Gastroesophageal sphincter (tissue), 4 donors: ENCODE results near the gene L3MBTL3. TPM values are rescaled to one million over a fixed set of nuclear protein-coding genes. Genes with fewer than 3 reads are reported as not detected.

ENCODE experiments used
- ATAC-seq: fragments of 150-250 bp; one replicate; pipeline ENCODE4 v1.9.1; 2016; ENCODE audit warnings: mild to moderate bottlenecking, moderate library complexity
- H3K27ac ChIP-seq, 4 donors: fragments of 200-600 bp; sonication (generic) in 3 of 4; 1 replicate in 3 of 4; 2 replicates in 1 of 4; pipeline ENCODE4 v1.5.1; 2016 to 2019
- H3K27me3 ChIP-seq: fragments of 200-600 bp; sonication (generic); one replicate; pipeline ENCODE4 v1.5.1; 2019
- H3K36me3 ChIP-seq, 2 donors: fragments of 200-600 bp; sonication (generic); one replicate each; pipeline ENCODE4 v1.5.1; 2019; ENCODE audit warnings: control low read depth in 1 of 2
- H3K4me1 ChIP-seq, 3 donors: fragments of 200-600 bp; sonication (generic); 1 replicate in 2 of 3; 2 replicates in 1 of 3; pipeline ENCODE4 v1.5.1; 2016 to 2019; ENCODE audit warnings: control low read depth in 2 of 3
- H3K4me3 ChIP-seq, 2 donors: fragments of 200-600 bp; sonication (generic); one replicate each; pipeline ENCODE4 v1.5.1; 2019; ENCODE audit warnings: mild to moderate bottlenecking in 1 of 2, moderate library complexity in 1 of 2
- H3K9me3 ChIP-seq, 3 donors: fragments of 200-600 bp; sonication (generic); one replicate each; pipeline ENCODE4 v1.5.1; 2017 to 2019; ENCODE audit warnings: control low read depth in 2 of 3
- EP300 ChIP-seq: sonication (generic); formaldehyde crosslinking; IDR thresholded peaks from one replicate; pipeline ENCODE4 v1.6.1; 2017; ENCODE audit warnings: antibody characterized with exemption, mild to moderate bottlenecking
- POLR2A ChIP-seq, 2 donors: fragments of 450-650 bp; IDR thresholded peaks; one replicate each; pipeline ENCODE4 v1.6.1; 2017; ENCODE audit warnings: antibody characterized with exemption in 2 of 2, mild to moderate bottlenecking in 2 of 2, moderate library complexity in 1 of 2
- POLR2AphosphoS5 ChIP-seq: sonication (generic); formaldehyde crosslinking; IDR thresholded peaks from one replicate; pipeline ENCODE4 v1.6.1; 2017; ENCODE audit warnings: antibody characterized with exemption
- WGBS, 2 donors: methylation state at CpG; one replicate each; pipeline ENCODE4 v1.1.5; 2018; ENCODE audit warnings: low coverage in 1 of 2; 5-methylcytosine and 5-hydroxymethylcytosine counted together
- total RNA-seq, 4 donors: library from RNA; depleted of rRNA; stranded (reverse); fragments of >200 nt; gene quantifications; one replicate each; pipeline ENCODE4 v1.1.0, GENCODE V29; 2016
- TF ChIP-seq, protein P1 (sequence below), 4 experiments: fragments of 200-600 bp in 2 of 4; fragments of 450-650 bp in 2 of 4; sonication (generic) in 1 of 4; IDR thresholded peaks; one replicate each; pipeline ENCODE4 v1.5.1; 2017 to 2019; ENCODE audit warnings: antibody characterized with exemption in 4 of 4, mild to moderate bottlenecking in 2 of 4, moderate library complexity in 2 of 4

The L3MBTL3 gene
- total RNA-seq, 4 donors from 2014 or later, result 3.6 to 6.3 (median 4.8) TPM

DNA sequence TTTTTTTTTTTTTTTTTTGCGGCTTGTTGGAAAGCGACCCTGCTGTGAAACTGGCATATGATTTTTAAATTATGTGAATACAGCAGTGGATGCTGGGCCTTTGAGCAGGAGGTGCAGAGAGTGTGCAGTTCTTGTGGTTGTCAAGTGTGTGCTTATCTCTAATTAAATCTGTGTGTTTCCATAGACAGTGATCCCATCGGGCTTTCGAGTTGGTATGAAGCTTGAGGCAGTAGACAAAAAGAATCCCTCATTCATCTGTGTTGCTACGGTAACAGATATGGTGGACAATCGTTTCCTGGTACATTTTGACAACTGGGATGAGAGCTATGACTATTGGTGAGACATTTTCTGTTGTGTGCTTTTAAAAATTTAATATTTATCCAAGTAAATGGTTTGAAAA, 52.4 kb downstream of the L3MBTL3 start:
- no peaks in the 10 kb centered on the region for H3K9me3 ChIP-seq
- no peak overlapping the region for H3K4me3 ChIP-seq
- H3K27me3 ChIP-seq, result no peaks in the 10 kb centered on the region
- H3K4me1 ChIP-seq, result peaks cover 0 to 7% (median 0%) of the 10 kb centered on the region in 3 donors
- WGBS, 2 donors, result 76% methylated on average over 4 to 6 of the region's 6 CpGs
- no peak for ATAC-seq
- TF ChIP-seq, protein P1, sequence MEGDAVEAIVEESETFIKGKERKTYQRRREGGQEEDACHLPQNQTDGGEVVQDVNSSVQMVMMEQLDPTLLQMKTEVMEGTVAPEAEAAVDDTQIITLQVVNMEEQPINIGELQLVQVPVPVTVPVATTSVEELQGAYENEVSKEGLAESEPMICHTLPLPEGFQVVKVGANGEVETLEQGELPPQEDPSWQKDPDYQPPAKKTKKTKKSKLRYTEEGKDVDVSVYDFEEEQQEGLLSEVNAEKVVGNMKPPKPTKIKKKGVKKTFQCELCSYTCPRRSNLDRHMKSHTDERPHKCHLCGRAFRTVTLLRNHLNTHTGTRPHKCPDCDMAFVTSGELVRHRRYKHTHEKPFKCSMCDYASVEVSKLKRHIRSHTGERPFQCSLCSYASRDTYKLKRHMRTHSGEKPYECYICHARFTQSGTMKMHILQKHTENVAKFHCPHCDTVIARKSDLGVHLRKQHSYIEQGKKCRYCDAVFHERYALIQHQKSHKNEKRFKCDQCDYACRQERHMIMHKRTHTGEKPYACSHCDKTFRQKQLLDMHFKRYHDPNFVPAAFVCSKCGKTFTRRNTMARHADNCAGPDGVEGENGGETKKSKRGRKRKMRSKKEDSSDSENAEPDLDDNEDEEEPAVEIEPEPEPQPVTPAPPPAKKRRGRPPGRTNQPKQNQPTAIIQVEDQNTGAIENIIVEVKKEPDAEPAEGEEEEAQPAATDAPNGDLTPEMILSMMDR (IDR thresholded peaks at IDR 0.05), result no peak
- TF ChIP-seq POLR2AphosphoS5 (no peak), EP300 (no peak), POLR2A (IDR thresholded peaks at IDR 0.05) (no peak)
- H3K36me3 ChIP-seq, result peaks cover 0 to 6% of the 10 kb centered on the region in 2 donors
- H3K27ac ChIP-seq, result no peak overlapping the region

DNA sequence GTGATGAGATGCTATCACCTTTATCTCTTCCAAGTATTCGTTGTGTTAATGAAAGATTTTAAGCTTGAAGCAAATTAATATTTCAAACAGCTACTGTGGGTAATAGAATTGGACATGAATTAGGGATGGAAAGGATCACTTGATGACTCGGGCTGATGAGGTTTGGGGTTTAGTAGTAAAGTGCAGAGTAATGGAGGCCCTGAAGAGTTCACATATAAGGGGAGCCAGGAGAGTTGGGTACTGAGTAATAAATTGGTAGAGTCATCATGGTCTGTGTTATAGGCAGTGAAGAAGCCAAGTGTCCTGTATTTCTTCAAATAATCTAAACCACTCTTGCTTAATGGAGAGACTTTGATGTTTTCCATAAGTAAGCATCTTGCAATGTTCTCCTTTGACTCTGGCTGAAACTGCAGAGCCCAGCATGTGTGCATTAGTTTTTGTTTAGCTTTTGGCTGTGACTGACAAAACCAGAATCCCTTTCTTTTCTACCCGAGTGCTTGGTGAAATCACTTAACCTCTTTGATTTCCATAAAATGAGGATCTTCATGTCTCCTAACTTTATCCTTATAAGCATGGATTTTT, 57.6 kb downstream of the L3MBTL3 start:
- H3K27ac ChIP-seq, result no peak overlapping the region
- H3K4me1 ChIP-seq, result no peaks in the 10 kb centered on the region
- TF ChIP-seq POLR2A (IDR thresholded peaks at IDR 0.05) (no peak), EP300 (no peak), POLR2AphosphoS5 (no peak)
- TF ChIP-seq, protein P1 (IDR thresholded peaks at IDR 0.05), result no peak
- no peaks in the 10 kb centered on the region for H3K27me3 ChIP-seq
- WGBS, 2 donors, result 59 to 71% methylated on average over 2 to 3 of the region's 3 CpGs
- H3K36me3 ChIP-seq, result peaks cover 0 to 16% of the 10 kb centered on the region in 2 donors
- H3K4me3 ChIP-seq, result no peak overlapping the region
- no peak for ATAC-seq
- no peaks in the 10 kb centered on the region for H3K9me3 ChIP-seq

DNA sequence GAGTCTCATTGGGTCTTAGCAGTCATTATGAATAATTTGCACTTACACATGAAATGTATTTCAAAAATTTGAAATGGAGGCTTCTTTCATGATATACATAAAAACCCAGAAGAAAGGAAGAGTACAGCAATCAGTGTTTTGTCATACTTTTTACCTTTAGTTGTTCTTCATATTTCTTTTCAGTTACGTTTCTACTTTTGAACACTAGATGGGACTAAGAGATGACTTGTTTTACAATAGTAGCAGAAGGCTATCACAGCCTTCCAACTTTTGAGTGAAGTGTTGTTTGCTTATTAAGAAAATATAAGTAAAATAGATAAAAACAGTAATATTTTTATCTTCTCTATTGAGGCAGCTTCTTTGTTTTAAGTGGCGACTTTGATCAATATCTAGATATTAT, 58.1 kb downstream of the L3MBTL3 start:
- H3K27me3 ChIP-seq, result no peaks in the 10 kb centered on the region
- H3K9me3 ChIP-seq, result no peaks in the 10 kb centered on the region
- no peak for TF ChIP-seq EP300
- TF ChIP-seq POLR2AphosphoS5, result no peak
- TF ChIP-seq POLR2A (IDR thresholded peaks at IDR 0.05), result no peak
- TF ChIP-seq, protein P1 (IDR thresholded peaks at IDR 0.05), result no peak
- no peak for ATAC-seq
- peaks cover 0 to 16% of the 10 kb centered on the region in 2 donors for H3K36me3 ChIP-seq
- H3K4me1 ChIP-seq, result no peaks in the 10 kb centered on the region
- H3K4me3 ChIP-seq, result no peak overlapping the region
- H3K27ac ChIP-seq, result no peak overlapping the region
- WGBS, 2 donors, result 63 to 78% methylated on average over 2 of the region's 2 CpGs

DNA sequence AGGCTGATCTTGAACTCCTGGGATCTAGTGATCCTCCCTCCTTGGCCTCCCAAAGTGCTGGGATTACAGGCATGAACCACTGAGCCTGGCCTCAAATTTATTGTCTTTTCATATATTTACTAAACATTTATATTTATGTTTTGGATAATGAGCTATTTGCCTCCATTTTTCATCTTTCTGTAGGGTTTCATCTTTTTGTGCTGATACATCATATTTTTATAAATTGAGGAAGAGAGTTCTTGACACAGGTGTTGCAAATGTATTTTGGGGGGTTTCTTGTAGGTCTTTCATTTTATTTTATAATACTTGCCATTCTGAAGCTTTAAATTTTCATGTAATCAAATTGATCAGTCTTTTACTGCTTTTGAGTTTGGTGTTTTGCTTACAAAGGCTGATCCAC, 72.4 kb downstream of the L3MBTL3 start:
- no peak for ATAC-seq
- Histone ChIP-seq H3K27ac (no peak overlapping the region), H3K36me3 (peaks cover 0 to 8% of the 10 kb centered on the region in 2 donors), H3K27me3 (no peaks in the 10 kb centered on the region), H3K4me1 (no peaks in the 10 kb centered on the region), H3K4me3 (no peak overlapping the region), H3K9me3 (no peaks in the 10 kb centered on the region)
- TF ChIP-seq POLR2AphosphoS5 (no peak), EP300 (no peak), POLR2A (IDR thresholded peaks at IDR 0.05) (no peak)
- TF ChIP-seq, protein P1 (IDR thresholded peaks at IDR 0.05), result no peak

DNA sequence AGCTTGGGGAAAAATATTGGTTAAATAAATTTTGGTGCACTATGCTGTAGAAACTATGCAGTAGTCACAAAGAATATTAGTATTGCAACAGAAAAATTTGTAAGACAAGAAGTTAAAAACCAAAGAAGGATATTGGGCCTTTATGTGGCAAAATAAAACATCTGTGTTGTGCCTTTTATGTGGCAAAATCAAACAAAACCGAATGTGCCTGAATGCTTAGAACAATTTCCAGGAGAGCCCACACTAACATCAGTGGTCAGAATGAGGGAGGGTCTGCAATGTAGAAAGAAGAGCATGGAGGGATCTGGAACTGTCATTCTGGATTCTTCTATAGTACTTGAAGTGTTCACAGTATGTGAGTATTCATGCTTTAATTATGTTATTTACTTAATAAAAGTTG, 75.2 kb downstream of the L3MBTL3 start:
- no peak for ATAC-seq
- TF ChIP-seq POLR2AphosphoS5 (no peak), POLR2A (IDR thresholded peaks at IDR 0.05) (no peak), EP300 (no peak)
- TF ChIP-seq, protein P1 (IDR thresholded peaks at IDR 0.05), result no peak
- no peaks in the 10 kb centered on the region for H3K27me3 ChIP-seq
- no peaks in the 10 kb centered on the region for H3K9me3 ChIP-seq
- H3K4me1 ChIP-seq, result no peaks in the 10 kb centered on the region
- peaks cover 0 to 18% of the 10 kb centered on the region in 2 donors for H3K36me3 ChIP-seq
- no peak overlapping the region for H3K4me3 ChIP-seq
- 73 to 100% methylated on average over 1 of the region's 1 CpG for WGBS, 2 donors
- H3K27ac ChIP-seq, result no peak overlapping the region
